GM19023 (cell line): ENCODE data around the gene CPNE4.
"Not testable (repeated sequence)": the region's sequence is repeated elsewhere in the genome, so short reads cannot be mapped to it uniquely, and the experiment has no call there.

Experiments
- ATAC-seq: cut with Tn5 transposase; IDR thresholded peaks from one replicate; pipeline ENCODE4 v1.9.1; 2021; ENCODE audit warnings: mild to moderate bottlenecking, moderate library complexity; ENCODE audit not compliant: unreplicated experiment

CPNE4 gene

DNA sequence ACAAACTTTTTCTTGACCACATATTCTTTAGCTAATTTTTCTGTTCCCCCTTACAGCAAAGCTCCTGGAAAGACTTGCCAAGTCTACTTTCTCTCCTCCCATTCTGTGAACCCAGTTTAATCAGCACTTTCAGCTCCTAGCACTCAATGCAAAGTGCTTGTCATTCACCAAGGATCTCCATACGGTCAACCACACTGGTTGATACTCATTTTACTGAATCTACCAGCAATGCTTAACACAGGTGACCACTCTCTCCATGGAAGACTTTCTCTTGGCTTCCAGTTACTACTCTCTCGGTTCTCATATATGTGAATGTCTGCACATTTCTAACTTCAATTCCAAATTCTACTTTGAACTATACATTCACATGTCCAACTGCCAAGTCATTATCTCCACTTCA is 543.7 kb downstream of the CPNE4 start:
- no peak for ATAC-seq

DNA sequence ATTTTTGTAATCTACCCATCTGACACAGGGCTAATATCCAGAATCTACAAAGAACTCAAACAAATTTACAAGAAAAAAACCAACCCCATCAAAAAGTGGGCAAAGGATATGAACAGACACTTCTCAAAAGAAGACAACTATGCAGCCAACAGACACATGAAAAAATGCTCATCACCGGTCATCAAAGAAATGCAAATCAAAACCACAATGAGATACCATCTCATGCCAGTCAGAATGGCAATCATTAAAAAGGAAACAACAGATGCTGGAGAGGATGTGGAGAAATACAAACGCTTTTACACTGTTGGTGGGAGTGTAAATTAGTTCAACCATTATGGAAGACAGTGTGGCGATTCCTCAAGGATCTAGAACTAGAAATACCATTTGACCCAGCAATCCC is 548.3 kb downstream of the CPNE4 start:
- ATAC-seq, result not testable (repeated sequence)

DNA sequence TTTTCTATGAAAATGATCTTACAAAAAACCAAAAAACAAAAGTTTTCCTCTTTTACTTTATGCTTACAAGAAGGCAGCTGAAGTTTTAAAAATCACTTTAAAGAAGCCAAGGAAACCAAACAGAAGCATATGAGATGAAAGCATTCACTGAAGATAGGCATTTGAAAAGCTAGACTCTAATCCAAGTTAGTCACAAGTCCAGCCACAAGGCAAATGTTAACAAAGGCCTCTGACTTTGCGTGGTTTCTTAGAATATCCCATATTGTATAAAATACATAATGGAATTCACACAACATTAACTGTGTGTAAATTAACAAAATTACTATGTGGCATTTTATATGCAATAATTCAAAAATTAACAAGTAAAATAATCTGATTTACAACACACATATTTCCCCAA is 549.7 kb downstream of the CPNE4 start:
- ATAC-seq, result no peak

DNA sequence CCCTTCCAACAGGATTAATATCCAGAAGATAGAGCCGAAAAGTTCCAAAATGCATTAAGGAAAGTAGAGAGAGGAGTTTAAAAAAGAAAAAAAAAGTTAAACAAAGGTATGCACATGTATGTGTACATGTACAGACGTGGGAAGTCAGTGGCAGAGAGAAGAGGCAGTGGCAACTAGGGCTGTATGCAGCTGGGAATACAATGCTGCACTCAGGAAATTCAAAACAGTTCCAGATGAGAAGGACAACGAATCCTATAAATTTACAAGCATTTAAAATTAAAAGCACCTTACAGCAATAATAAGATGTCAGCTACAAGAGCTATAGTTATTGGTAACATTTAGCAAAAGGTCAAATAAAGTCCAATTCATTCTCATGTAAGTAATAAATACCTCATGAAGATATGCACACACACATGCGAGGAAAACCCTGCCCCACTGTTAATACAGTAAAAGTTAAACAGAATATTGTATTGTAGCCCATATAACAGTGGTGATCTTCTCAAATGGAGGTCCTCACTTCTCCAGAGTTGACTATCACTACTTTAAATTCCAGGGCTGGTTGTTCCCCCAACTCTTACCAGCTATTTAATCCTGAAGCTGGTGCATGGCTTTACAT is 550.2 kb downstream of the CPNE4 start:
- ATAC-seq, result no peak
